SKM-1 treated with dmso at 0.1 percent for 144 hours (cell line): Measurements from ENCODE around the gene RMC1.
A peak's percentile ranks its signal among the peaks of the same experiment; 100 is the strongest.
"Not testable (repeated sequence)": the region's sequence is repeated elsewhere in the genome, so short reads cannot be mapped to it uniquely, and the experiment has no call there.

Source experiments
- DNase-seq: peaks from one replicate; lab custom pipeline; 2025; ENCODE audit not compliant: unreplicated experiment; lab: John Stamatoyannopoulos, UW

The RMC1 gene

GRCh38 chr18:23503038-23503962 lies at the start of gene RMC1:
Gene RMC1 (plus strand): TSS chr18:23503511. CDS start chr18:23503619, 108 bp downstream.
- peak; percentile 82 for DNase-seq

- no peak for DNase-seq
Measured at GRCh38 chr18:23453680-23454058, 49.6 kb upstream of the RMC1 start.

GRCh38 chr18:23456835-23457234 lies 46.5 kb upstream of the RMC1 start:
- no peak for DNase-seq

- DNase-seq: no peak
Measured at GRCh38 chr18:23458830-23459529, 44.3 kb upstream of the RMC1 start.

GRCh38 chr18:23459530-23459921 lies 43.8 kb upstream of the RMC1 start:
- DNase-seq: no peak

GRCh38 chr18:23460285-23461273 lies 42.7 kb upstream of the RMC1 start:
- DNase-seq: no peak

GRCh38 chr18:23462876-23463275 lies 40.4 kb upstream of the RMC1 start:
- no peak for DNase-seq

- no peak for DNase-seq
Measured at GRCh38 chr18:23468753-23469459, 34.4 kb upstream of the RMC1 start.

- DNase-seq: no peak
Measured at GRCh38 chr18:23470620-23471387, 32.5 kb upstream of the RMC1 start.

- DNase-seq: no peak
Measured at GRCh38 chr18:23471486-23471885, 31.8 kb upstream of the RMC1 start.

- peak; percentile 78 for DNase-seq
Measured at GRCh38 chr18:23479829-23480505, 23.3 kb upstream of the RMC1 start.

- DNase-seq: no peak
Measured at GRCh38 chr18:23484561-23485182, 18.6 kb upstream of the RMC1 start.

GRCh38 chr18:23485386-23485785 lies 17.9 kb upstream of the RMC1 start:
- no peak for DNase-seq

GRCh38 chr18:23487738-23488570 lies 15.4 kb upstream of the RMC1 start:
- DNase-seq: no peak

- DNase-seq: not testable (repeated sequence)
Measured at GRCh38 chr18:23489586-23489985, 13.7 kb upstream of the RMC1 start.

GRCh38 chr18:23493654-23494053 lies 9.7 kb upstream of the RMC1 start:
- DNase-seq: no peak

- no peak for DNase-seq
Measured at GRCh38 chr18:23494992-23495391, 8.3 kb upstream of the RMC1 start.
